Transverse colon (tissue), 4 donors: ENCODE data around the gene NCOR1. TPM values are rescaled to one million over a fixed set of nuclear protein-coding genes. Genes with fewer than 3 reads are reported as not detected.

Experiments used
- DNase-seq: peaks from one replicate; pipeline ENCODE4 v3.0.0-alpha.2; 2019
- H3K27ac ChIP-seq, 4 donors: fragments of 200-600 bp; sonication (generic); 2 replicates each; pipeline ENCODE4 v1.5.1; 2016 to 2018; ENCODE audit warnings: inconsistent platforms in 4 of 4
- H3K27me3 ChIP-seq: fragments of 200-600 bp; sonication (generic); 2 replicates; pipeline ENCODE4 v1.5.1; 2017; ENCODE audit warnings: inconsistent platforms
- H3K36me3 ChIP-seq, 4 donors: fragments of 200-600 bp; sonication (generic); 2 replicates each; pipeline ENCODE4 v1.5.1; 2017 to 2019; ENCODE audit warnings: inconsistent platforms in 4 of 4
- H3K4me1 ChIP-seq, 4 donors: fragments of 200-600 bp; sonication (generic); 2 replicates each; pipeline ENCODE4 v1.5.1; 2017 to 2020; ENCODE audit warnings: inconsistent platforms in 4 of 4
- H3K4me3 ChIP-seq, 4 donors: fragments of 200-600 bp; sonication (generic); 1 replicate in 1 of 4; 2 replicates in 3 of 4; pipeline versions ENCODE4 v1.5.1 to v1.6.1; 2017 to 2019; ENCODE audit warnings: inconsistent platforms in 4 of 4
- H3K9me3 ChIP-seq, 2 donors: fragments of 200-600 bp; sonication (generic); 2 replicates each; pipeline ENCODE4 v1.5.1; 2017 to 2019; ENCODE audit warnings: inconsistent platforms in 2 of 2
- EP300 ChIP-seq: sonication (generic); formaldehyde crosslinking; IDR thresholded peaks from one replicate; pipeline ENCODE4 v1.6.1; 2017; ENCODE audit warnings: antibody characterized with exemption, low read depth
- POLR2A ChIP-seq: fragments of 450-650 bp; IDR thresholded peaks from one replicate; pipeline ENCODE4 v1.6.1; 2016; ENCODE audit warnings: antibody characterized with exemption, mild to moderate bottlenecking, moderate library complexity
- POLR2AphosphoS5 ChIP-seq, 3 donors: sonication (generic); formaldehyde crosslinking; IDR thresholded peaks; one replicate each; pipeline ENCODE4 v1.6.1; 2016; ENCODE audit warnings: antibody characterized with exemption in 3 of 3
- WGBS, 2 donors: methylation state at CpG; one replicate each; pipeline ENCODE4 v1.1.5; 2018; ENCODE audit warnings: low coverage in 1 of 2; 5-methylcytosine and 5-hydroxymethylcytosine counted together
- in situ Hi-C, 4 donors: fragments of 200-750 bp; cut with MboI; loops; one replicate each; pipeline versions ENCODE4 v1.15.0 to v1.15.1; 2017; ENCODE audit warnings: low sequenced_read_pairs in 3 of 4, low pct_ligation_motif_present in 1 of 4, low pct_unique_long_range_greater_than_20kb in 1 of 4
- intact Hi-C: fragments of 100-400 bp; cut with DNase I; formaldehyde crosslinking; loops from one replicate; pipeline ENCODE4 v1.15.1; 2023; ENCODE audit warnings: low total_unique reads
- total RNA-seq, 4 donors: library from RNA; depleted of rRNA; stranded (reverse); fragments of >200 nt; gene quantifications; one replicate each; pipeline ENCODE4 v1.1.0, GENCODE V29; 2016
- TF ChIP-seq, protein P1 (sequence below), 5 experiments: fragments of 200-600 bp in 3 of 5; fragments of 450-650 bp in 2 of 5; sonication (generic) in 3 of 5; IDR thresholded peaks; 1 replicate in 2 of 5; 2 replicates in 3 of 5; pipeline ENCODE4 v1.5.1; 2016 to 2017; ENCODE audit warnings: antibody characterized with exemption in 5 of 5, inconsistent platforms in 3 of 5, mild to moderate bottlenecking in 2 of 5, moderate library complexity in 1 of 5

Gene NCOR1
- total RNA-seq, 4 donors from 2014 or later, result 267 to 519 (median 376) TPM

DNA sequence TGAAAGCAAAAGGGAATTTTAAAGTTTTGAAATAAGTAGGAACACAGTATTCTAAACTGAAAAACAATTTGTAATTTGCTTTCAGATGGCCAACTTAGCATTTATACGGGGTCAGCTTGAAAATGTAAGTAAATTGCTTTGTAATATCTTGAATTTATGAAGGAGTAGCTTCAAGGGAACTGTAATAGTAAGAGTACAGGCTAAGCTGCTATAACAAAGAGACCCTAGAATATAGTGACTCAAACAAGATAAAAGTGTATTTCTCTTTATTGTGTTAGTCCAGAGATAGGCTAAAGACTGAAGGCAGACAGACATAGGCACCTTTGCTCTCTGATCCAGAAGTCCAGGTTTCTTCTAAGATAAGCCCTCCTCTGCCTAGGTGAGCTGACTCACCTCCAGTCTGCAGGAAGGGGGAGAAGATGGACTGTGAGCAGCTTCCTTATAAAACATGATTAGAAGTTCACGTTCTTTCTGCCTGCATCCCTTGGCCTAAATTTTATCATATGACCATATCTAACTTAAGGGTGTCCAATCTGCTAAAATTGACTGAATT lies 212.6 kb downstream of the NCOR1 start:
- no peaks in the 10 kb centered on the region for H3K9me3 ChIP-seq
- 84 to 90% methylated on average over 1 to 2 of the region's 2 CpGs for WGBS, 2 donors
- no peak overlapping the region for H3K4me3 ChIP-seq
- H3K27ac ChIP-seq, result peak overlapping the region in 1 of 4 donors; percentile 4
- in situ Hi-C loops, result loop anchor here in 1 of 4 donors (25.0 kb wide), 1 partner anchor 110 kb away; no protein-coding TSS in a partner anchor
- peaks cover 8 to 30% (median 14%) of the 10 kb centered on the region in 4 donors for H3K4me1 ChIP-seq
- H3K36me3 ChIP-seq, result peaks cover 0 to 60% (median 29%) of the 10 kb centered on the region in 4 donors
- intact Hi-C loops, result no loop called here
- no peaks in the 10 kb centered on the region for H3K27me3 ChIP-seq
- no peak for DNase-seq
- TF ChIP-seq, protein P1, sequence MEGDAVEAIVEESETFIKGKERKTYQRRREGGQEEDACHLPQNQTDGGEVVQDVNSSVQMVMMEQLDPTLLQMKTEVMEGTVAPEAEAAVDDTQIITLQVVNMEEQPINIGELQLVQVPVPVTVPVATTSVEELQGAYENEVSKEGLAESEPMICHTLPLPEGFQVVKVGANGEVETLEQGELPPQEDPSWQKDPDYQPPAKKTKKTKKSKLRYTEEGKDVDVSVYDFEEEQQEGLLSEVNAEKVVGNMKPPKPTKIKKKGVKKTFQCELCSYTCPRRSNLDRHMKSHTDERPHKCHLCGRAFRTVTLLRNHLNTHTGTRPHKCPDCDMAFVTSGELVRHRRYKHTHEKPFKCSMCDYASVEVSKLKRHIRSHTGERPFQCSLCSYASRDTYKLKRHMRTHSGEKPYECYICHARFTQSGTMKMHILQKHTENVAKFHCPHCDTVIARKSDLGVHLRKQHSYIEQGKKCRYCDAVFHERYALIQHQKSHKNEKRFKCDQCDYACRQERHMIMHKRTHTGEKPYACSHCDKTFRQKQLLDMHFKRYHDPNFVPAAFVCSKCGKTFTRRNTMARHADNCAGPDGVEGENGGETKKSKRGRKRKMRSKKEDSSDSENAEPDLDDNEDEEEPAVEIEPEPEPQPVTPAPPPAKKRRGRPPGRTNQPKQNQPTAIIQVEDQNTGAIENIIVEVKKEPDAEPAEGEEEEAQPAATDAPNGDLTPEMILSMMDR (IDR thresholded peaks at IDR 0.05), result no peak
- TF ChIP-seq POLR2AphosphoS5 (IDR thresholded peaks at IDR 0.05) (no peak), POLR2A (no peak), EP300 (no peak)

DNA sequence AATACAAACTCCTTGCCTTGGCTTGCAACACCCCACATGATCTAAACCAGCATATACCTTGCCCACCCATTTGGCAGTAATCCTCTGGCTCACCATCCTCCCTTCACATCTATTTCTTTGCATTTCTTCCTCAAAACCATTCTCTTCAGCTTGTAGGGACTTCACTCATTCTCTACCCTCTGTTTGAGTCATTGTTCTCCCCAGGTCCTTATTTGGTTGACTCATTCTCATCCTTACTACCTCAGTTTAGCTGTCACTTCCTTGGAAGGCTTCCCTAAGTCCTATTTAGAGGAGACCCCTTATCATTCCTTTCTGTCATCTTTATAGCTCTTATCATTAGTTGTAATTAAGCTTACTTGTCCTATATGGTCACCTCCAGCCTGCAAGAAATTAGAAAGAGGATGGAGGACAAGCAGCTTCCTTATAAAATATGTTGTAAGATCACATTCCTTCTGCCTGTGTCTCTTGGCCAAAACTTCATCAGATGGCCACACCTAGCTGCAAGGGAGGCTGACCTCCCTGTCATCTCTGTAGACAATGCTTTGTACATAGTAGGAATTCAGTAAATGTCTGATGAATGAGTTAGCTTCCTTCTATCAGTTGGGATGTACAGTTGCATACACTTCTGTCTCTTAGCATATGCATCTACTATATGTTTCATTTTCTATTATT lies 214.0 kb downstream of the NCOR1 start:
- no peak for DNase-seq
- no peaks in the 10 kb centered on the region for H3K27me3 ChIP-seq
- peak overlapping the region in 1 of 4 donors; percentile 71 for H3K4me3 ChIP-seq
- no peak for TF ChIP-seq POLR2A
- TF ChIP-seq POLR2AphosphoS5 (IDR thresholded peaks at IDR 0.05), result no peak
- no peak for TF ChIP-seq EP300
- TF ChIP-seq, protein P1 (IDR thresholded peaks at IDR 0.05), result no peak
- intact Hi-C loops (no loop called here), in situ Hi-C loops (loop anchor here in 1 of 4 donors (25.0 kb wide), 1 partner anchor 111 kb away; no protein-coding TSS in a partner anchor)
- H3K9me3 ChIP-seq, result no peaks in the 10 kb centered on the region
- H3K4me1 ChIP-seq, result peaks cover 8 to 32% (median 14%) of the 10 kb centered on the region in 4 donors
- H3K36me3 ChIP-seq, result peaks cover 0 to 46% (median 24%) of the 10 kb centered on the region in 4 donors
- peak overlapping the region in 2 of 4 donors; percentile 97 for H3K27ac ChIP-seq

DNA sequence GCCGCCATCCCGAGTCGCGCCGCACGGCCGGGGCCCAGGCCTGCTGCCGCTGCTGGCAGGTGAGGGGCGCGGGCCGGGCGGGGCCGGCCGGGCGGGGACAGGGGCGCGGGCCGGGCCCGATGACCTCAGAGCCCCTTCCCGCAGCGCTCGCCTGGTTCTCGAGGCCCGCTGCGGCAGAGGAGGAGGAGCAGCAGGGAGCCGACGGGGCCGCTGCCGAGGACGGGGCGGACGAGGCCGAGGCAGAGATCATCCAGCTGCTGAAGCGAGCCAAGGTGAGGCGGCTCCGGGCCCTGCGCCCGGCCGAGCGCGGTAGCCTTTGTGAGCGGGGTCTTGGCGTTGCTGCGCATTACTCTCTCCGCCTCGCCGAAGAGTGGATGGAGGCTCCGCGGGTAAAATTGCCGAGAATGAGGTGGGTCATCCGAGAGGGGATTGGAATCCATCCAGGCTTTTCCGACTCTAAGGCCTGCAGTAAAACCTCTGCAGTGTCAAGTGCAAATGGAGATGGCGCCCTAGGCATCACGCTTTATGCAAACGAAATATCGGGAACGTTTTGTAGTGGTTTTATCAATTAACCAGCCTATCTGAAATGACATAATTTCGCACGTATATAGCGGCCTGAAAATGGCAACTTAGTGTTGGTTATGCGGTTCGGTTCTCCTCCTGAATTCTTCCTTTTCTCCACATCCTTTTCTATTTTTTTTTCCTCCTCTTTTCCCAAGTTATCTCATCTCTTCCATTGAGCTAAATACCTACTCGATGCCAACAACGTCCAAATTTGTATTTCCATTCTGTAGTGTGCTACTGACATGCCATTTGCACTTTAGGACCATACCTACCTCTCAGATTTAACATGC lies 215.1 kb downstream of the NCOR1 start:
- H3K27ac ChIP-seq, result peak overlapping the region; percentile 89 to 97 (median 96)

More for the DNA sequence above, 215.1 kb downstream of the NCOR1 start:
- in situ Hi-C loops (loop anchor here in 3 of 4 donors (10.0 to 25.0 kb wide), 2 partner anchors 55 to 112 kb away; partner anchors contain the start of gene ADORA2B (in 2 of the 3)), intact Hi-C loops (no loop called here)
- H3K4me1 ChIP-seq, result peaks cover 8 to 32% (median 14%) of the 10 kb centered on the region in 4 donors
- H3K27me3 ChIP-seq, result no peaks in the 10 kb centered on the region
- 3 to 4% methylated on average over 11 to 36 of the region's 64 CpGs for WGBS, 2 donors
- peak overlapping the region; percentile 64 to 74 (median 68) for H3K4me3 ChIP-seq
- no peak for DNase-seq
- peaks cover 0 to 35% (median 18%) of the 10 kb centered on the region in 4 donors for H3K36me3 ChIP-seq
- no peaks in the 10 kb centered on the region for H3K9me3 ChIP-seq
- TF ChIP-seq EP300 (no peak), POLR2A (no peak), POLR2AphosphoS5 (IDR thresholded peaks at IDR 0.05) (peak in 1 of 3 donors; percentile 5)
- TF ChIP-seq, protein P1 (IDR thresholded peaks at IDR 0.05), result no peak
